GM23338 (cell line): Measurements from ENCODE around the gene FN1. TPM values are rescaled to one million over a fixed set of nuclear protein-coding genes. Genes with fewer than 3 reads are reported as not detected.

Experiments
- ATAC-seq: fragments of 200-7000 bp; cut with Tn5 transposase; 3 replicates; pipeline ENCODE4 v1.9.1; 2020
- DNase-seq: peaks from one replicate; pipeline ENCODE4 v3.0.0-alpha.2; 2015; ENCODE audit warnings: low spot score
- H2AFZ ChIP-seq: fragments of 200-600 bp; sonication (generic); 2 replicates; pipeline ENCODE4 v1.8.0; 2016; ENCODE audit warnings: antibody characterized with exemption, mild to moderate bottlenecking, moderate library complexity
- H3F3A ChIP-seq: fragments of 200-600 bp; sonication (generic); replicated peaks from 2 replicates; pipeline ENCODE4 v1.8.0; 2017; ENCODE audit warnings: antibody characterized with exemption, mixed run types, low read depth
- H3K27ac ChIP-seq: fragments of 200-600 bp; sonication (generic); 2 replicates; pipeline ENCODE4 v1.6.1; 2016; ENCODE audit warnings: low read depth
- H3K27me3 ChIP-seq: fragments of 200-600 bp; sonication (generic); 2 replicates; pipeline ENCODE4 v1.8.0; 2016; ENCODE audit warnings: mild to moderate bottlenecking, mixed run types, moderate library complexity; ENCODE audit not compliant: insufficient read depth
- H3K36me3 ChIP-seq: fragments of 200-600 bp; sonication (generic); 2 replicates; pipeline ENCODE4 v1.8.0; 2016; ENCODE audit warnings: mild to moderate bottlenecking; ENCODE audit not compliant: insufficient read depth
- H3K4me1 ChIP-seq: fragments of 200-600 bp; sonication (generic); 2 replicates; pipeline ENCODE4 v1.8.0; 2016; ENCODE audit warnings: mild to moderate bottlenecking, moderate library complexity; ENCODE audit not compliant: insufficient read depth
- H3K4me2 ChIP-seq: fragments of 200-600 bp; sonication (generic); 2 replicates; pipeline ENCODE4 v1.7.1; 2017; ENCODE audit warnings: mixed run types
- H3K4me3 ChIP-seq: fragments of 200-600 bp; sonication (generic); 2 replicates; pipeline ENCODE4 v1.6.1; 2016; ENCODE audit warnings: mixed run types
- H3K79me2 ChIP-seq: fragments of 200-600 bp; sonication (generic); replicated peaks from 2 replicates; pipeline ENCODE4 v1.8.0; 2017; ENCODE audit warnings: mild to moderate bottlenecking; ENCODE audit not compliant: insufficient read depth
- H3K9me2 ChIP-seq: fragments of 200-600 bp; sonication (generic); 2 replicates; pipeline ENCODE4 v1.8.0; 2017; ENCODE audit not compliant: insufficient read depth
- H4K20me1 ChIP-seq: fragments of 200-600 bp; sonication (generic); replicated peaks from 2 replicates; pipeline ENCODE4 v1.8.0; 2017; ENCODE audit warnings: mild to moderate bottlenecking; ENCODE audit not compliant: insufficient read depth
- H3K27ac Mint-ChIP-seq: 2 replicates; pipeline ENCODE4 v1.8.0; 2020; ENCODE audit warnings: inconsistent platforms, mild to moderate bottlenecking, moderate library complexity, mixed read lengths
- H3K27me3 Mint-ChIP-seq: 3 replicates; pipeline ENCODE4 v1.8.0; 2022; ENCODE audit warnings: low read depth, mild to moderate bottlenecking, moderate library complexity, mixed read lengths, inconsistent platforms; ENCODE audit not compliant: insufficient read depth, poor library complexity
- H3K36me3 Mint-ChIP-seq: 3 replicates; pipeline ENCODE4 v1.8.0; 2021; ENCODE audit warnings: low read depth, mild to moderate bottlenecking, inconsistent platforms, moderate library complexity, mixed read lengths
- H3K4me1 Mint-ChIP-seq: 3 replicates; pipeline ENCODE4 v1.8.0; 2020; ENCODE audit warnings: mild to moderate bottlenecking, inconsistent platforms, mixed read lengths
- H3K4me3 Mint-ChIP-seq: 3 replicates; pipeline ENCODE4 v1.8.0; 2021; ENCODE audit warnings: moderate library complexity, mild to moderate bottlenecking, inconsistent platforms, mixed read lengths
- H3K9me3 Mint-ChIP-seq: 3 replicates; pipeline ENCODE4 v1.8.0; 2020; ENCODE audit warnings: moderate library complexity, mild to moderate bottlenecking, inconsistent platforms, mixed read lengths
- EZH2 ChIP-seq: fragments of 200-600 bp; sonication (generic); IDR thresholded peaks from one replicate; pipeline ENCODE4 v1.8.0; 2017; ENCODE audit warnings: antibody characterized with exemption, mild to moderate bottlenecking, low read depth; ENCODE audit not compliant: unreplicated experiment
- EZH2phosphoT487 ChIP-seq: fragments of 200-600 bp; sonication (generic); IDR thresholded peaks from one replicate; pipeline ENCODE4 v1.8.1; 2018; ENCODE audit warnings: antibody characterized with exemption; ENCODE audit not compliant: unreplicated experiment
- JUNB ChIP-seq: IDR thresholded peaks from one replicate; pipeline ENCODE4 v1.6.1; 2016; ENCODE audit warnings: antibody characterized with exemption; ENCODE audit not compliant: unreplicated experiment
- NANOG ChIP-seq: IDR thresholded peaks from 2 replicates; pipeline ENCODE4 v1.6.1; 2016; ENCODE audit warnings: antibody characterized with exemption, borderline replicate concordance
- POLR2AphosphoS5 ChIP-seq: IDR thresholded peaks from 2 replicates; pipeline ENCODE4 v1.6.1; 2016; ENCODE audit warnings: antibody characterized with exemption, low read depth
- STAT1 ChIP-seq: IDR thresholded peaks from one replicate; pipeline ENCODE4 v1.6.1; 2016; ENCODE audit warnings: antibody characterized with exemption; ENCODE audit not compliant: unreplicated experiment
- ZNF331 ChIP-seq: fragments of 250-450 bp; sonication (Bioruptor Pico); IDR thresholded peaks from 2 replicates; pipeline ENCODE4 v1.5.0; 2020; ENCODE audit warnings: low read depth, mild to moderate bottlenecking, moderate library complexity
- polyA plus RNA-seq: library from polyadenylated mRNA; unstranded; fragments of >200 nt; fragmentation: Nextera tagmentation; extraction: Ambion mirVana; gene quantifications from 2 replicates; pipeline ENCODE4 v1.2.1, GENCODE V29; 2016
- total RNA-seq: library from RNA; depleted of rRNA; stranded (reverse); fragments of >200 nt; shearing (Covaris generic); gene quantifications from 2 replicates; pipeline ENCODE4 v1.2.3, GENCODE V29; 2014
- TF ChIP-seq, protein P1 (sequence below): IDR thresholded peaks from 2 replicates; pipeline ENCODE4 v1.6.1; 2016; ENCODE audit warnings: antibody characterized with exemption
- TF ChIP-seq, protein P2 (sequence below), 2 experiments: fragments of 200-600 bp in 1 of 2; sonication (generic) in 1 of 2; conservative IDR thresholded peaks; 2 replicates each; pipeline versions ENCODE4 v1.5.1 to v1.6.1; 2016 to 2017; ENCODE audit warnings: antibody characterized with exemption in 2 of 2, low read depth in 2 of 2, mild to moderate bottlenecking in 2 of 2, moderate library complexity in 1 of 2
- TF ChIP-seq, protein P3 (sequence below): IDR thresholded peaks from one replicate; pipeline ENCODE4 v1.6.1; 2018; ENCODE audit warnings: antibody characterized with exemption; ENCODE audit not compliant: unreplicated experiment

Gene FN1
- total and polyA plus RNA-seq, 2 experiments from 2014 or later: 79.6 to 255 TPM

DNA sequence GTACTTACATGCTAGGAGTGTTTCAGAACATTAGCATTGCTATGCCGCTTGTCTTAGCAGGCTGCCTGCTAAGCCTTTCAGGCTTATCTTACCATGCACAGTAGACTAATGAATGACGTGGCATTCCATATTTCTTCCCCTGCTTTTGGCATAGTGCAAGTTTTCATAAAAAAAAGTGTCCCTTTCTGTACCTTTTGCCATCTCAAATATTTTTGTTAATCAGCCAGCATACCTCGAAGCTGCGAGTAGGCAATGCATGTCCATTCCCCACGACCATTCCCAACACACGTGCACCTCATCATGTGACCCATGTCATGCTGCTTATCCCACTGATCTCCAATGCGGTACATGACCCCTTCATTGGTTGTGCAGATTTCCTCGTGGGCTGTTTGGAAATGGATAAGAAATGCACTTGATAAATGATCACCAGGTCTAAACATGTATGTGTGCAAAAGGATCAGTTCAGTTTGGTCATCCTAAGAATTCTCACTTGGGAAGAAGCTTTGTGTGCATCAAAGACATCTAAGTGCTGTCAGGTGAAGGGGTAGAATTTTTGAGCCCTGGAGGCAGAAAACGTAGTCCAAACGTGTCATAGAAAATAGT is 13.9 kb downstream of the FN1 start (continued):
- TF ChIP-seq, protein P1, sequence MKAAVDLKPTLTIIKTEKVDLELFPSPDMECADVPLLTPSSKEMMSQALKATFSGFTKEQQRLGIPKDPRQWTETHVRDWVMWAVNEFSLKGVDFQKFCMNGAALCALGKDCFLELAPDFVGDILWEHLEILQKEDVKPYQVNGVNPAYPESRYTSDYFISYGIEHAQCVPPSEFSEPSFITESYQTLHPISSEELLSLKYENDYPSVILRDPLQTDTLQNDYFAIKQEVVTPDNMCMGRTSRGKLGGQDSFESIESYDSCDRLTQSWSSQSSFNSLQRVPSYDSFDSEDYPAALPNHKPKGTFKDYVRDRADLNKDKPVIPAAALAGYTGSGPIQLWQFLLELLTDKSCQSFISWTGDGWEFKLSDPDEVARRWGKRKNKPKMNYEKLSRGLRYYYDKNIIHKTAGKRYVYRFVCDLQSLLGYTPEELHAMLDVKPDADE: no peak
- TF ChIP-seq POLR2AphosphoS5 (no peak), EZH2 (no peak), EZH2phosphoT487 (no peak), STAT1 (no peak), ZNF331 (CRISPR knock-in tag) (no peak), NANOG (no peak), JUNB (no peak)
- TF ChIP-seq, protein P2, sequence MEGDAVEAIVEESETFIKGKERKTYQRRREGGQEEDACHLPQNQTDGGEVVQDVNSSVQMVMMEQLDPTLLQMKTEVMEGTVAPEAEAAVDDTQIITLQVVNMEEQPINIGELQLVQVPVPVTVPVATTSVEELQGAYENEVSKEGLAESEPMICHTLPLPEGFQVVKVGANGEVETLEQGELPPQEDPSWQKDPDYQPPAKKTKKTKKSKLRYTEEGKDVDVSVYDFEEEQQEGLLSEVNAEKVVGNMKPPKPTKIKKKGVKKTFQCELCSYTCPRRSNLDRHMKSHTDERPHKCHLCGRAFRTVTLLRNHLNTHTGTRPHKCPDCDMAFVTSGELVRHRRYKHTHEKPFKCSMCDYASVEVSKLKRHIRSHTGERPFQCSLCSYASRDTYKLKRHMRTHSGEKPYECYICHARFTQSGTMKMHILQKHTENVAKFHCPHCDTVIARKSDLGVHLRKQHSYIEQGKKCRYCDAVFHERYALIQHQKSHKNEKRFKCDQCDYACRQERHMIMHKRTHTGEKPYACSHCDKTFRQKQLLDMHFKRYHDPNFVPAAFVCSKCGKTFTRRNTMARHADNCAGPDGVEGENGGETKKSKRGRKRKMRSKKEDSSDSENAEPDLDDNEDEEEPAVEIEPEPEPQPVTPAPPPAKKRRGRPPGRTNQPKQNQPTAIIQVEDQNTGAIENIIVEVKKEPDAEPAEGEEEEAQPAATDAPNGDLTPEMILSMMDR (conservative IDR thresholded peaks at IDR 0.05; ENCODE audit: low read depth in 2 of 2): no peak
- TF ChIP-seq, protein P3, sequence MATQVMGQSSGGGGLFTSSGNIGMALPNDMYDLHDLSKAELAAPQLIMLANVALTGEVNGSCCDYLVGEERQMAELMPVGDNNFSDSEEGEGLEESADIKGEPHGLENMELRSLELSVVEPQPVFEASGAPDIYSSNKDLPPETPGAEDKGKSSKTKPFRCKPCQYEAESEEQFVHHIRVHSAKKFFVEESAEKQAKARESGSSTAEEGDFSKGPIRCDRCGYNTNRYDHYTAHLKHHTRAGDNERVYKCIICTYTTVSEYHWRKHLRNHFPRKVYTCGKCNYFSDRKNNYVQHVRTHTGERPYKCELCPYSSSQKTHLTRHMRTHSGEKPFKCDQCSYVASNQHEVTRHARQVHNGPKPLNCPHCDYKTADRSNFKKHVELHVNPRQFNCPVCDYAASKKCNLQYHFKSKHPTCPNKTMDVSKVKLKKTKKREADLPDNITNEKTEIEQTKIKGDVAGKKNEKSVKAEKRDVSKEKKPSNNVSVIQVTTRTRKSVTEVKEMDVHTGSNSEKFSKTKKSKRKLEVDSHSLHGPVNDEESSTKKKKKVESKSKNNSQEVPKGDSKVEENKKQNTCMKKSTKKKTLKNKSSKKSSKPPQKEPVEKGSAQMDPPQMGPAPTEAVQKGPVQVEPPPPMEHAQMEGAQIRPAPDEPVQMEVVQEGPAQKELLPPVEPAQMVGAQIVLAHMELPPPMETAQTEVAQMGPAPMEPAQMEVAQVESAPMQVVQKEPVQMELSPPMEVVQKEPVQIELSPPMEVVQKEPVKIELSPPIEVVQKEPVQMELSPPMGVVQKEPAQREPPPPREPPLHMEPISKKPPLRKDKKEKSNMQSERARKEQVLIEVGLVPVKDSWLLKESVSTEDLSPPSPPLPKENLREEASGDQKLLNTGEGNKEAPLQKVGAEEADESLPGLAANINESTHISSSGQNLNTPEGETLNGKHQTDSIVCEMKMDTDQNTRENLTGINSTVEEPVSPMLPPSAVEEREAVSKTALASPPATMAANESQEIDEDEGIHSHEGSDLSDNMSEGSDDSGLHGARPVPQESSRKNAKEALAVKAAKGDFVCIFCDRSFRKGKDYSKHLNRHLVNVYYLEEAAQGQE: no peak

DNA sequence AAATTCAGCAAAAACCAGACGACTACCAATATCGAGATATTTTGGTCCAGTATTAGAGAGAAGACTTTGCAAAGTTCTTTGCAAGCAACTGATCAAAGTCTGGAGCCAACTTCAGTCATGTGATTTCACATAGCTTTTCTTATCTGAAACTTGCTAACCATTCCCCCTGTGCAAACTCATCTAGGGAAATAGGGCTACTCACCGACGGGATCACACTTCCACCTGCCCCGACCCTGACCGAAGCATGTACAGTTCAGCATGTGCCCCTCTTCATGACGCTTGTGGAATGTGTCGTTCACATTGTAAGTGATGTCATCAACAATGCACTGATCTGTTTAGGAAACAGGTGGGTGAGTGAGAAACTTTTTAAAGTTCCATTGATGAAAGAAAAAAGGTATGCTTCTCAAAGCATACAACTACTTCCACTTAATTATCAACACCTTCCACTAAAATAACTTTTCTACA is 15.4 kb downstream of the FN1 start:
- Histone ChIP-seq H4K20me1 (no peaks in the 10 kb centered on the region; the same call in 1 of the 2 replicates), H3F3A (no peaks in the 10 kb centered on the region), H3K79me2 (no peaks in the 10 kb centered on the region), H3K4me2 (no peak overlapping the region), H3K4me1 (no peaks in the 10 kb centered on the region), H3K27me3 (no peaks in the 10 kb centered on the region), H3K36me3 (peaks cover 41% of the 10 kb centered on the region), H3K4me3 (no peak overlapping the region), H2AFZ (no peak overlapping the region), H3K27ac (no peak overlapping the region), H3K9me2 (no peaks in the 10 kb centered on the region)
- Mint-ChIP-seq H3K9me3 (no peaks in the 10 kb centered on the region), H3K4me1 (no peaks in the 10 kb centered on the region), H3K27me3 (no peaks in the 10 kb centered on the region), H3K27ac (no peak overlapping the region), H3K36me3 (peaks cover 36% of the 10 kb centered on the region), H3K4me3 (no peak overlapping the region)
- ATAC-seq: no peak
- no peak for TF ChIP-seq JUNB
- DNase-seq: no peak
